ENCODE data around the gene SREBF2.

- TF ChIP-seq CTCF (IDR thresholded peaks at IDR 0.05) (no peak), POLR2A (IDR thresholded peaks at IDR 0.05; ENCODE audit: low read length) (no peak), HOXA7 (CRISPR knock-in tag; IDR thresholded peaks at IDR 0.05) (no peak), CBX8 (IDR thresholded peaks at IDR 0.05) (no peak), MAX (IDR thresholded peaks at IDR 0.05) (no peak), REST (IDR thresholded peaks at IDR 0.05) (no peak), MAFK (IDR thresholded peaks at IDR 0.05; ENCODE audit: partially characterized antibody) (no peak), HES2 (IDR thresholded peaks at IDR 0.05) (no peak), RAD21 (conservative IDR thresholded peaks at IDR 0.05 in 1 of 2, IDR thresholded peaks at IDR 0.05 in 1 of 2) (no peak)
Observed at GRCh38 chr22:41834005-41834944, 1.4 kb downstream of the SREBF2 start.
